Keratinocyte (primary cell): ENCODE measurements around the gene ACTL10. TPM values are rescaled to one million over a fixed set of nuclear protein-coding genes. Genes with fewer than 3 reads are reported as not detected.

ENCODE experiments used
- DNase-seq: peaks from one replicate; pipeline ENCODE4 v3.0.0-alpha.2; 2011; ENCODE audit warnings: low read depth, missing footprints, low spot score
- FAIRE-seq: peaks from 2 replicates; lab custom pipeline; 2011; peaks lifted over from hg19 to GRCh38; lab: Jason Lieb, UNC
- H2AFZ ChIP-seq: 2 replicates; pipeline ENCODE4 v1.6.0; 2012; ENCODE audit warnings: low read length, control low read depth, inconsistent platforms; ENCODE audit not compliant: control insufficient read depth
- H3K27ac ChIP-seq: 2 replicates; pipeline ENCODE4 v1.5.1; 2011; ENCODE audit warnings: low read length; ENCODE audit not compliant: control insufficient read depth, insufficient read depth
- H3K27me3 ChIP-seq: 3 replicates; pipeline ENCODE4 v1.6.0; 2011; ENCODE audit warnings: low read length; ENCODE audit not compliant: control insufficient read depth, insufficient read depth; ENCODE audit errors: extremely low read depth
- H3K36me3 ChIP-seq, 2 experiments: 2 replicates in 1 of 2; 3 replicates in 1 of 2; pipeline ENCODE4 v1.5.1; 2011; ENCODE audit warnings: low read length in 2 of 2, mild to moderate bottlenecking in 1 of 2; ENCODE audit not compliant: control insufficient read depth in 2 of 2, insufficient read depth in 2 of 2; ENCODE audit errors: extremely low read depth in 1 of 2
- H3K4me1 ChIP-seq: 3 replicates; pipeline ENCODE4 v1.5.1; 2011; ENCODE audit warnings: low read length; ENCODE audit not compliant: control insufficient read depth, insufficient read depth; ENCODE audit errors: extremely low read depth
- H3K4me2 ChIP-seq: 3 replicates; pipeline ENCODE4 v1.6.0; 2011; ENCODE audit warnings: low read depth, low read length; ENCODE audit not compliant: control insufficient read depth, insufficient read depth; ENCODE audit errors: extremely low read depth
- H3K4me3 ChIP-seq, 3 experiments: fragments of 200-600 bp in 1 of 3; sonication (generic) in 1 of 3; 2 replicates in 2 of 3; 3 replicates in 1 of 3; pipeline ENCODE4 v1.5.1; 2011 to 2016; ENCODE audit warnings: low read length in 3 of 3, mild to moderate bottlenecking in 3 of 3, control low read depth in 2 of 3, inconsistent platforms in 1 of 3, low read depth in 1 of 3, mixed read lengths in 1 of 3, mixed run types in 1 of 3, moderate library complexity in 1 of 3; ENCODE audit not compliant: control insufficient read depth in 2 of 3, insufficient read depth in 2 of 3; ENCODE audit errors: extremely low read depth in 1 of 3
- H3K79me2 ChIP-seq: 2 replicates; pipeline ENCODE4 v1.6.0; 2012; ENCODE audit warnings: low read length; ENCODE audit not compliant: control insufficient read depth, insufficient read depth
- H3K9ac ChIP-seq: 3 replicates; pipeline ENCODE4 v1.6.0; 2011; ENCODE audit warnings: low read length; ENCODE audit not compliant: control insufficient read depth, insufficient read depth; ENCODE audit errors: extremely low read depth
- H3K9me1 ChIP-seq: 3 replicates; pipeline ENCODE4 v1.6.0; 2011; ENCODE audit warnings: low read length; ENCODE audit not compliant: control insufficient read depth, insufficient read depth; ENCODE audit errors: extremely low read depth
- H3K9me3 ChIP-seq: 2 replicates; pipeline ENCODE4 v1.5.1; 2012; ENCODE audit warnings: low read depth, low read length; ENCODE audit not compliant: control insufficient read depth
- H4K20me1 ChIP-seq: 3 replicates; pipeline ENCODE4 v1.6.0; 2011; ENCODE audit warnings: low read length; ENCODE audit not compliant: control insufficient read depth, insufficient read depth; ENCODE audit errors: extremely low read depth
- EZH2 ChIP-seq: IDR thresholded peaks from one replicate; pipeline ENCODE4 v1.6.1; 2012; ENCODE audit warnings: inconsistent platforms, mild to moderate bottlenecking, low read length, moderate library complexity
- dilution Hi-C: fragments of 300-500 bp; cut with MboI; formaldehyde crosslinking; loops from one replicate; pipeline ENCODE4 v1.7.0; 2020; ENCODE audit warnings: low sequenced_read_pairs; ENCODE audit not compliant: extremely low pct_ligation_motif_present
- polyA plus RNA-seq, 5 experiments: library from polyadenylated mRNA; depleted of rRNA in 3 of 5; stranded (reverse) in 3 of 5; stranded (forward) in 1 of 5; unstranded in 1 of 5; fragments of >200 nt; gene quantifications; 1 replicate in 1 of 5; 2 replicates in 3 of 5; 3 replicates in 1 of 5; pipeline versions ENCODE4 v1.2.1 to v1.2.3, GENCODE V29; 2011 to 2012; ENCODE audit warnings: missing spikeins in 2 of 5, low read depth in 1 of 5, low replicate concordance in 1 of 5
- TF ChIP-seq, protein P1 (sequence below), 3 experiments: IDR thresholded peaks in 1 of 3; conservative IDR thresholded peaks in 1 of 3; optimal IDR thresholded peaks in 1 of 3; 2 replicates in 2 of 3; 3 replicates in 1 of 3; pipeline versions ENCODE3 to v1.5.1; 2011; ENCODE audit warnings: low read length in 3 of 3, mild to moderate bottlenecking in 3 of 3, moderate library complexity in 2 of 3, control low read depth in 1 of 3, inconsistent platforms in 1 of 3; ENCODE audit not compliant: insufficient read depth in 2 of 3; ENCODE audit errors: extremely low read depth in 1 of 3

The ACTL10 gene
- polyA plus RNA-seq, 1 donor (not counting 4 experiments of a cell fraction or from before 2014, with no cell fraction given), result 0.28 TPM

DNA sequence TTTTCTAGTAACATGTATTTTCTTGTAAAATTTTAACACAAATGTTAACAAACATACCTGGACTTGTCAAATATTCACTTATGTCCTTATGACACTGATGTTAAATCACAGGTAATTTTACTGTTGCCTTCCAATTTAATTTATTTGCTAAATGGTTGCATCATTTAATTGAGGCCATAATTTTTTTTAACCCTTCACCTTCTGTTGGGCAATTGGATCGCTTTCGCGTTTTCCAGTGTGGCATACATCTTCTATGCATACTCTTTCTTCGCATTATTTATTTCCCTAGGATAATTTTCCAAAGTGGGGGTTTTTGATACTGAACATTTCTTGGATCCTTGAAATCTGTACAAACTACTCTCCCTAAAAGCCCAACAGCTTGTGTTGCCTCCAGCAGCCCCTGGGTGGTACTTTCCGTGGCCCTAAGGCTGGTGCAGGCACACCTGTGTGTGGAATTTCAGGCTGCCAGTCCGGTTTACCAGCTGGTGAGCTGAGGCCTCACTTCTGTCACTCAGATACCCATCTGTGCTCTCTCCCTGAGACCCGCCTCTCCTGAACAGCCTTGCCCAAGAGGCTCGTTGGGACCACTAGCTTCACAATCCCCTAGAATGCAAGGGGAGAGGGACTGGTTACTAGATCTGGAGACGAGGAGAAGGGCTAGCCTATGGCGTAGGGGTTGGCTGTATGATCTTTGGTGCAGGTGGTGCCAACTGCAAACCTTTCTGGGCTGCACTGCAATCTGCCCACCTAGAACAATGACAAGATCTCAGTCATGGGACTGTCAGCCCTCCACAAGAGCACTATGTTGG, 15.8 kb upstream of the ACTL10 start:
- Histone ChIP-seq H3K4me3 (no peak overlapping the region), H2AFZ (no peak overlapping the region), H3K9me1 (peaks cover 7% of the 10 kb centered on the region), H3K36me3 (no peaks in the 10 kb centered on the region), H3K79me2 (no peaks in the 10 kb centered on the region), H4K20me1 (peaks cover 3% of the 10 kb centered on the region), H3K4me1 (peaks cover 35% of the 10 kb centered on the region), H3K27ac (no peak overlapping the region), H3K9ac (no peak overlapping the region), H3K9me3 (no peaks in the 10 kb centered on the region), H3K27me3 (no peaks in the 10 kb centered on the region), H3K4me2 (peak overlapping the region; percentile 44)
- dilution Hi-C loops, result no loop called here
- no peak for DNase-seq
- TF ChIP-seq, protein P1, sequence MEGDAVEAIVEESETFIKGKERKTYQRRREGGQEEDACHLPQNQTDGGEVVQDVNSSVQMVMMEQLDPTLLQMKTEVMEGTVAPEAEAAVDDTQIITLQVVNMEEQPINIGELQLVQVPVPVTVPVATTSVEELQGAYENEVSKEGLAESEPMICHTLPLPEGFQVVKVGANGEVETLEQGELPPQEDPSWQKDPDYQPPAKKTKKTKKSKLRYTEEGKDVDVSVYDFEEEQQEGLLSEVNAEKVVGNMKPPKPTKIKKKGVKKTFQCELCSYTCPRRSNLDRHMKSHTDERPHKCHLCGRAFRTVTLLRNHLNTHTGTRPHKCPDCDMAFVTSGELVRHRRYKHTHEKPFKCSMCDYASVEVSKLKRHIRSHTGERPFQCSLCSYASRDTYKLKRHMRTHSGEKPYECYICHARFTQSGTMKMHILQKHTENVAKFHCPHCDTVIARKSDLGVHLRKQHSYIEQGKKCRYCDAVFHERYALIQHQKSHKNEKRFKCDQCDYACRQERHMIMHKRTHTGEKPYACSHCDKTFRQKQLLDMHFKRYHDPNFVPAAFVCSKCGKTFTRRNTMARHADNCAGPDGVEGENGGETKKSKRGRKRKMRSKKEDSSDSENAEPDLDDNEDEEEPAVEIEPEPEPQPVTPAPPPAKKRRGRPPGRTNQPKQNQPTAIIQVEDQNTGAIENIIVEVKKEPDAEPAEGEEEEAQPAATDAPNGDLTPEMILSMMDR (optimal IDR thresholded peaks at IDR 0.05 in 1 of 3, IDR thresholded peaks at IDR 0.05 in 1 of 3, conservative IDR thresholded peaks at IDR 0.05 in 1 of 3; ENCODE audit: extremely low read depth in 1 of 3, insufficient read depth in 2 of 3, low read length in 3 of 3), result no peak
- TF ChIP-seq EZH2, result no peak
- no peak for FAIRE-seq

DNA sequence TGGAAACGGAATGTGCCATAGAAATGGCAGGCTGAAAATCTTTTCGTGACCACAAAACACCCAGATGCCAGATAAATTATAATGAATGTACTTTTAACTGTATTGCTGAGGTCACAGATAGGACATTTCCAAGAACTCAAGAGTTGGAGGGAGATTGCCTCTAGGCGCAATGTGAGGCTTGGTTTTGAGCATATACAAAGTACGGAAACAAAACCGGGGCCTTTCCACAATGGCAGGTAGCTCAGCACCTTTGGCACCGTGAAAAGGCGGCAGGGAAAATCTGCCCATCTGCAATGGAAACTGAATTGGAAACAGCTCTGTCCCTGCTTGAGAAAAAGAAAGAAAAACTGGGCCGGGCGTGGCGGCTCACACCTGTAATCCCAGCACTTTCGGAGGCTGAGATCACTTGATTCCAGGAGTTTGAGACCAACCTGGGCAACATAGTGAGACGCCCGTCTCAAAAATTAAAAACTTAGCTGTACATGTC, 15.1 kb upstream of the ACTL10 start:
- Histone ChIP-seq H3K27me3 (no peaks in the 10 kb centered on the region), H3K4me2 (no peak overlapping the region), H2AFZ (no peak overlapping the region), H3K36me3 (no peaks in the 10 kb centered on the region), H3K4me1 (peaks cover 35% of the 10 kb centered on the region), H3K79me2 (no peaks in the 10 kb centered on the region), H3K9me3 (no peaks in the 10 kb centered on the region), H3K9me1 (peaks cover 7% of the 10 kb centered on the region), H3K27ac (no peak overlapping the region), H3K9ac (no peak overlapping the region), H4K20me1 (peaks cover 3% of the 10 kb centered on the region), H3K4me3 (no peak overlapping the region)
- TF ChIP-seq EZH2, result no peak
- TF ChIP-seq, protein P1 (optimal IDR thresholded peaks at IDR 0.05 in 1 of 3, IDR thresholded peaks at IDR 0.05 in 1 of 3, conservative IDR thresholded peaks at IDR 0.05 in 1 of 3; ENCODE audit: extremely low read depth in 1 of 3, insufficient read depth in 2 of 3, low read length in 3 of 3), result no peak
- no peak for DNase-seq
- dilution Hi-C loops, result no loop called here
- FAIRE-seq, result no peak
